ENCODE data around the gene IER5L.

Gene IER5L

DNA sequence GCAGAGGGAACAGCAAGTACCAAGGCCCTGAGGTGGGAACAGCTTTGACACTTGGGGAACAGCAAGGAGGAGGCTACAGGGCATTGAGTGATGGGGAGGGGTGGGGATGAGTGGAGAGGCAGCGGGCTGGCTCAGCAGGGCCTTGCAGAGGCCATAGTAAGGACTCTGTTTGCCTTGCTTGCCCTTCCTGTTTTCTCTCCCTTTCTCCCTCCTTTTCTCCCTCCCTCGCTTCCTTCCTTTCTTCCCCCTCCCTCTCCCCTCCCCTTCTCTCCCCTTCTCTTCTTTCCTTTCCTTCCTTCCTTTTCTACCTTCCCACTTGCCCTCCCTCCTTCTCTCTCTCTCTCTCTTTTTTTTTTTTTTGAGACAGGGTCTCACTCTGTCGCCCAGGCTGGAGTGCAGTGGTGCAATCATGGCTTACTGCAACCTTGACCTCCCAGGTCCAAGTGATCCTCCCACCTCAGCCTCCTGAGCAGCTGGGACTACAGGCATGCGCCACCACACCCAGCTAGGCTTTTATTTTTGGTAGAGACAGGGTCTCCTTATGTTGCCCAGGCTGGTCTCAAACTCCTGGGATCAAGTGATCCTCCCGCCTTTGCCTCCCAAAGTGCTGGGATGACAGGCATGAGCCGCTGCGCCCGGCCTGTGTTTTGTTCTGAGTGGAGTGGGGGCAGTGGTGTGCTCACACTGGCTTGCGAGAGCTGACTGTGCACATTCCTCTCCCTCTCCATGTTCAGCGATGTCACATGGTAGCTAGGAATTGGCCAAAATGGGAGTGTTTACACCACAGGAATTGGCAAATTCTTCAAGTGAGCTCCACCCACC is 17.1 kb downstream of the IER5L start:
- DNase-seq, result no peak

DNA sequence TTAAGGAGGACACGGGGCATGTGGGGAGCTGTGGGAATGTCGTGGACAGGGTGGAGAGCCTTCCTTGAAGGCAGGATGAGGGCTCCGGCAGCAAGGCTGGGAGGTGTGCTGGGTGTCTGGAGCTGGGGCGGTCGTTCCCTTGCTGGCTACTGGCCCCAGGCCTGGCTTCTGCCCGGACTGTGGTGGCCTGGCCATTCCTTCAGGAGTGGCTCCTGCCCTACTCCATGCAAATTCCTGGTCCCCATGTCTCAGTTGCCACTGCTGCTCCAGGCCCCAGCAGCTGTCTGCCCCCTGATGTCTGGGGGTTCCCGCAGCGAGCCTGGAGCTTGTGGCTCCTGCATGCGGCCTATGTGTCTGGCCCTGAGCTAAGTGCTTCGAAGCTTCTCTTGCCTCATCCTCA is 21.9 kb downstream of the IER5L start:
- DNase-seq, result no peak

DNA sequence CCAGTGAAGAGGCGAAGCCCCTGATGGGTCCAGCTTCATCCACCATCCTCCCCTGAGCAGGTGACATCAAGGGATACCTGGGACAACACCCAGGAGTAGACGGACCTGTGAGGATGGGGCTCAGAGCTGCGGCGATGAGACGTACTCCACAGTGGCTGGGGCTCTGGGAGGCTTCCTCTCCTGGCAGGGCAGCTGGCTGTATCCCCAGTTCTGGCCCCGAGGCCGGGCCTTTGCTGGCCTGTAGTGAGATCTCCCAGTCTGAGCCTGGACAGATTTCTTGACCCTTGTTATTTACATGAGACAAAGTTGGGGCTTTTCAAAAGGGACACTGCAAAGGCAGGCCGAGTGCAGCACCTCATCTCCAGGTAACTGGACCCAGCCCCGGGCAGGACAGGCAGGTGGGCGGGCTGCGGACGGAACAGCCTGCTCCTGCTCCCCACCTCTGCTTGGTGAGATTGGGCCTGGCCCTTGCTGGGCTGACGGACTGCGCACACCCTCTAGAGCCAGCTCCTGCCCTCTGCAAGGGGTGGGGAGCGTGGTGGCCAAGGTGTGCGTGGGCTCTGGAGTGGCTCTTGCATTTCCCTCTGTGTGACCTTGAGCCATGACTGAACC is 23.1 kb downstream of the IER5L start:
- DNase-seq, result no peak

DNA sequence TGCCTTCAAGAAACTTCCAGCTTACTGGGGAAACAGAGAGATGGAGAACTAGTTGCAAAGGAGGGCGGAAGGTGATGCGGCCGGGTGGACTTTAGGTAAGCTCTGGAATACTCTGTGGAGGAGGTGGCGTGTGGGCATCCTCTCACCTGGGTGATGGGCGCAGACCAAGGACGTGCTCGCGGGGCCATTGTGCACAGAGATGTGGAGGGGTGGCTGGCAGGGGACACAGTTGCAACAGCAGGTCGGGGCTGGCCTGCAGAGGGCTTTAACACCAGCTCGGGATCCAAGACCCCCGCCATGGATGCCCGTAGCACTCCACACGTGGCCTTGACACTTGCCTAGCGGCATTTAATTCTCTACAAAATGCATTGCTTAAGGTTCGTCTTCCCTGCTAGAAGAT is 26.6 kb downstream of the IER5L start:
- DNase-seq, result no peak

DNA sequence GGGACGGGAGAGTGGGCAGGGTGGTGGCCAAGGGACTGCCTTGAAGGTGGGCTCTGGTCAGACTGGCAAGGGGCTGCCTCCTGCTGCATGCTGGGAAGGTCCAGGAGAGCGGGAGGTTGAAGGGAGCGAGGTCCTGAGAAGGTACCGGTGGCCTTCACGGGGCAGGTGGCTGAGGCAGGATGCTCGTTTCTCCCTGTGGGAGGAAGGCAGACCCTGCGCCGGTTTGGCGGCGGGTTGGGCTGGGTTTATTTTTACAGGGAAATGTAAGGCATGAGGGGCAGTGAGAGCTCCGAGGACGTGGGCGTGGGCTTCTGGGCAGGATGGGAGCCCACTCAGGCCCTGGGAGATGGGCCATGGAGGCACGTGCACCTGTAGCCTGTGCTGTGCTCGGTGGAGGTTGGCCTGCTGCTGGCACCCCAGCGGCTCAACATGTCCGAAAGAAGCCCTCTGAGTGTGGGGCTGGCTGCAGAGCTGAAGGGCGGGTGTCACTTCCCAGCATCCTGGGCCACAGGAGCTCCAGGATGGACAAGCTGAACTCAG is 27.3 kb downstream of the IER5L start:
- DNase-seq, result no peak

DNA sequence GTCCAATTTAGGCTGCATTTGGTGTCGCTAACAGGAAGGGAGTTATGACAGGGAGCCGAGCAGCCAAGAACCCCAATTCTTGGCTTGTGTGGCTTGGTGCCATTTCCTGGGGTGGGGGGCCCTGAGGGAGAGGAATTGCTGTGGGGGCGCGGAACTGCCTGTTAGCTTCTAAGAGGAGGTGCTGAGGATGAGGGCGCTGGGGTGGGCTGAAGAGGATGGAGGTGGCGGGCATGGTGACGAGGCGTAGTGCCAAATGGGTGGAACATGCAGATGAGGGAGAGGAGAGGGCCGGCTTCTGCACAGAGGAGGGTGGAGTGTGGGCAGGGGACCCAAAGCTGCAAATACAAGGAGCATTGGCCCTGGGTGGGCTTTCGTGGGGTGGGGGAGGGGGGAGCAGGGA is 27.9 kb downstream of the IER5L start:
- no peak for DNase-seq

DNA sequence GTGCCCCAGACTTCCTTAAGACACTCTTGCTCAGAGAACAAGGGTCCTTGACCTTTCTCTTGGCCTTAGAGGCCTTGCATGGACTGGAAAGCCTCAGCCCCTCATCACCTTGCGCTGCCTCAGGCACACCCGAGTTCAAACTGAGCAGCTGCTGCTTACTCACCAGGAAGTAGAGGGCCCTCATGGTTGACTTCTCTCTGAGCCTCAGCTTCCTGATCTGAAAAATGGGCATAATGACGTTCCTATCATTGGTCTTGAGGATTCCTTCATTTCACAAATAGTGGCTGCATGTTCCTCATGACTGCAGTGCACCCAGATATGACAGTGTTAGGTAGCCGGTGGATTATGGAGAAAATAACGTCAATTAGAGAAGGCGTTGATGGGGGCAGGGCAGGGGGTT is 28.6 kb downstream of the IER5L start:
- DNase-seq, result no peak

DNA sequence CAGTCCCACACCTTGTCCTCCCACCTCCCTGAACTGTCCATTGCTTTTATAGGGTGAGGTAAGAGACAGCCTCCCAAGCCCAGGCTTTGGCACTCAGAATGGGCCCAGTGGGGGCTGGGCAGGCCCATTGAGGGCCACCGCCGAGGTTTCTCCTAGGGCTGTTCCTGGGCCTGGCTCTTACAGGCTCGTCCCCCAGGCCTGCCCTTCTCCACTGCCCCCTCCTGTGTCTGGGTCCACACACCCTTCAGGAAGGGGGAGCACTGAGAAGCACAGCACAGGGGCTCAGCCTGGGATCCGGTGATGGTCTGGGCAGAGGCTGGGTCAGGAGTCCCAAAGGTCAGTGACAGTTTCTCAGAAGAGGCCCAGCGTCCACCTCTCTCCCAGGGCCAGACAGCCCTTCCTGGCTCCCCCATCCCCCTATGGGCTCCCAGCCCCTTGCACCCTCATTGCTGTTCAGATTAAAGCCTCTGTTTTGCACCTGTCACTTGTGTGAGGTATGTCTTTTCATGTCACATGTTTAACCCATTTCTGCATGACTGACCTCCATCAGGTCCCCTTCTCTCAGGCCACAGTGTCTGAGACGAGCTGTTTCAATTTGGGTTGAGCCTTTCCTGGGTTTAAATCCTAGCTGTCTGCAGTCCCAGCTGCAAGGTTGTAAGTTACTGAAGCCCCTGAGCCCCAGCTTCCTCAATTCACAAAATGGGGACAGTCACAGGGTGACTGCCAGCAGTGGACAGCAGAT is 29.4 kb downstream of the IER5L start:
- DNase-seq, result no peak

DNA sequence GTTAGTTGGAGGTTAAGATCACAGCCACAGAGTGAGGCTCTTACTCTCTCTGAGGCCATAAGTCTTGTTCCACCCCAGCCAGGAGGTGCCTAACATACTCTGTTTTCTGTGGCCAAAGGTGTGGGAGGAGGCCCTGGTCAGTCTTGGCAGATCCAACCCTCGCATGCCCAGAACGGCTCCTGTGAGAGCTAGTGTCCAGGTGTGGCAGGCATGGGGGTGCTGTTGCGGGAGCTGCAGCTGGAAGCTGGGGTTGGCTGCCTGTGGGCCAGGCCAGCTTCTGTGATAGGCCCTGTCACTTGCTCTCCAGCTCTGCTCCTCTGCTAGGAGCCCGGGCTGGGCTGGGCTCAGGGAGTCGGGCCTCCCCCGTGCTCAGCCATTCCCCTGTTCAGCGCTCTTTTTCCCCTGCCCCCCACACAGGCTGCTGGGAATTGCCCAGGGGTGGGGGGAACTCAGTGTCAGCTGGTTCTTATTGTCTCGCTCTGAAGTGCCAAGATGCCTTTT is 31.6 kb downstream of the IER5L start:
- DNase-seq, result no peak

DNA sequence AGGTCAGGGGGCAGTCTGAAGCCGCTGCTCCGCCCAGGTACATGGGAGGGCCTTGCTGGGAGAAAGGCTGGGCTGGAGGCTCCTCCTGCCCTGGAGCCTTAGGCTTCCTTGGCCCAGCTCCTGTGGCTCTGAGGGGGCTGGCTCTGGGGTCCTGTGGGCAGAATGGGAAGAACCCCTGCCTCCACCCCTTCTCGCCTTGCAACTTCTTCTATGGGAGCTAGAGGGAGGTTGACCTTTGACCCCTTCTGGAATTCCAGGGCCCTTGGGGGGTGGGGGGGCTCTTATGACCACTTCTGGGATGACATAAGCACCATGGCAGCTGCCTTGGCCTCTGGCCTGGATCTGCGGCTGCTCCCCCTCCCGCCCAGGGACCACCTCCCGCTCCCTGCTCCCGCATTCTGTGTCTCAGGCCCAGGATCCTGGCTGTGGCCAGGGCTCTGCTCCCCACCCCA is 32.2 kb downstream of the IER5L start:
- DNase-seq, result no peak

DNA sequence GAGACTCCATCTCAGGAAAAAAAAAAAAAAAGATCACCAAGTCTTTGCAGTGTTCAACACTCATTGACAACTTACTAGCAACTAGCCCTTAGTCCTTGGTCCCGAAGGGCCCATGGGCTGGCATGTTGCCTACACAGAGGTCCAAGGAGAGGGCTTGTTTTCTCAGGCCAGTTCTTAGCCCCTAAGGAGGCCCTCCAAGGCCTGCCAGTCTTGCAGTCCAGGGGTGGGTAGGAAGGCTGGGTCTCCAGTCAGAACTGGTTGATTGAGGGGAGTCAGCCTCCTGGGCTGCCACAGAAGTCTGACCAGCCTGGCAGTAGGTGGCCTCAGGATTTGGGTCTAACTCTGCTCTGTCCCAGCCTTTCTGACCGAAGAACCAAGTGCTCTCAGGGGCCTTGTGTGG is 32.7 kb downstream of the IER5L start:
- no peak for DNase-seq

DNA sequence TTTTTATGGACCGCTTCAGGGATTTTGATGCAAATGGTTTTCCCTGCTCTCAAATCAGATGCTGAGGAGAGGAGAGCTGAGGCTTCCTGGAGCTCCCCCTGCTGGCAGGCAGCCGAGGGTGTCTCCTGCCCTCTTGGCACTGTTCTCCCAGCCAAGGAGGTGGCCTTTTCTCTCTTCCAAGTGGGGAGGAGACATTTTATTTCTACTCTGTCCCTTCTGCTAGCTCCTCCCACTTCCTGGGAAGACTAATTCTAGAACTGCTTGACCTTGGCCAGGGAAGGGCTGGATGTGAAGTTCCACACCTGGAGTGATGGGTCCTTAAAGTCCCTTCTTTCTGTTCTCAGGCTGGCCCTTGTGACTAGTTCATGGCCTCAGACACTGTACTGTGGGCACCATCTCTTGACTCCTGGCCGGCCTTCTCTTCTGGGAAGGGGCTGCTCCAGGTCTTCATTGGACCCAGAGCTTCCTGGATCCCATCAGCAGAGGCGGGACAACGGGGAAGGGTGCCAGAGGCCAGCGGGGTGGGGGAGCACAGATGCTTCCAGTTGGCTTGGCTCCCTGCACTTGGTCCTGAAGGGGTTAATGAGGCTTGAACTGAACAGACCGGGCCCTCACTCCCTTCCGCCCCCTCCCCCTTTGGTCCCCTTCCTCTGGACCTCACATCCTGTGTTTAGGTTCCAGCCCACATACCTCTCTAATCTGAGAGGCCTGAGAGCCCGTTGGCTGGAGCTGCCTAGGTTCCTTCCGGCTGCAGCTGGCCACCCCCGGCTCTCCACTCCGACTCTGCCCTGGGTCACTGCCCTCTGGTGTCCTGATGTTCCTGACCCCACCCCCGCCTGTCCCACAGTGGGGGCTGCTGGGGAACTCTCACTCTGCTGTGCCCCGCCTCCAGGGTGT is 34.8 kb downstream of the IER5L start:
- DNase-seq, result peak; percentile 96

DNA sequence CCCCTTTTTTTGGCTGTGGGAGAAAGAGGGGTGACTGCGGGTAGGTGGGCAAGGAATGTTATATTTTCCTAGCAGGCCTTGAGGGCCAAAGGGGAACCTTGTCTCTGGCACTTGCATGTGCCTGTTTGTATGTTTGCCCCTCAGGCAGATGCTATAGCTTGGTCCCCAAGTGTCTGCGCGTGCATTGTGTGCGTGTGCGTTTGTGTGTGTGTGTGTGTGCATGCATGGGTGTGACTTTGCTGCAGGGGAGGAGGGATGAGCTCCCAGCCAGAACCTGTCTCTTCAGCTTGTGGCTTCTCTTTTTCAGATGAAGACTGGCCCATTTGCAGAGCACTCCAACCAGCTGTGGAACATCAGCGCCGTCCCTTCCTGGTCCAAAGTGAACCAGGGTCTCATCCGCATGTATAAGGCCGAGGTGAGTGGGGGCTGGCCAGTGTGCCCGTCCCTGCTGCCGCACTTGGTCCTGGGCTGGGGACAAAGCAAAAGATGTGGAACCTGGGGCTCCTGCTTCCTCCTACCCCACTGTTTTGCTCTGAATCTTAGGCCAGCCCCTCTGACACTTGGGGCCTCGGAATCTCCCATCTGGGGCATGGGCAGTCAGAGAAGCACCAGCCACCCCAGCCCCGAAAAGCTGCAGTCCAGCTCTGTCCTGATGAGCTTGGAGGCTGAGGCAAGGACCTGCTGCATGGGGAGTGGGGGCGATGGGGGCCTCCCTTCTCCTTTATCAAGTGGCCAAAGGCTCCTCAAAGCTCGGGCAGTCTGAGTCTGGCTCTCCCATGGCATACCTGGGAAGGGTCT is 35.7 kb downstream of the IER5L start:
- no peak for DNase-seq

DNA sequence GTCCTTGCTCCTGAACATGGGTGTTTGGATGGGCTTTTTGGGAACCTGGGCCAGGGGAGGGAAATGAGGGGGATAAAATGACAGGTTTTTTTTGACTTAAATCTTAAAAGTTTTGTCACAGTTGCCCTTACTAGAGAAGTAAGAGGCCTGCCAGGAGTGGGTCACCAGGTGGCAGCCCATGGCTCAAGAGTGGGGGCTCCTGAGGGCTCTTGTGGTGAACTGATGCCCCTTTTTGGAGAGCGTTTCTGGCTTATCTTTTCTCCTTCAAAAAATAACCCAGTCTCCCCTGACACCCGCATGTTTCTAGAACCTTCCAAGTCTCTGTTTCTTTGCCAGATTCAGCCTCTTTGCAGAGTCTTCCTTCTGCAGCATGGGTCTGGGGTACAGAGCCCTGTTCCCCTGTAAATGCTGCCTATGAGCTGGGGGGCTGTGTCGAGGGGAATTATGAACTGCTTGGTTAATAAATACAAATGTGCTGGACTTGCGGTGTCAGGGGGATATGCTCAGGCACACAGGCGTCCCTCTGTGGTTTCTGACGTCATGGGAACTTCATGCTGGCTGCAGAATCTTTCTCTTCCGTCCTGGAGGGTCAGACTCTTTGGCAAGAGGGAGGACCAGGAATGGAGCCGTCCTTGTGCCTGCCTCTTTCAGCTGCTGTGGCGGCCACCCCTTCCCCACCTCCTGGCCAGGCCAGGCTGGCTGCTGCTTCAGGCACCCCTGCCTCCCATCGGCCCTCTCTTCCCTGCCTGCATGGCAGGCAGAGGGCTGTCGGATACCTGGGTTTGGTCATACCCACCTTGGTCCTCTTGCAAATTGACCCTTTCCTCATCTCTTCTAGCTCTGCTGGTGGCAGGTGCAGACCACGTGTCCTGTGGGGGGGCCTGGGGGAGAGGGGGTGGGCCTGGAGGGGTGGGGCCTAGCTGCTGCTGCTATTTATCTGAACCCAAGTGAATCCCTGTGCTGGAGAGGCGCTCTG is 36.7 kb downstream of the IER5L start:
- DNase-seq, result no peak

DNA sequence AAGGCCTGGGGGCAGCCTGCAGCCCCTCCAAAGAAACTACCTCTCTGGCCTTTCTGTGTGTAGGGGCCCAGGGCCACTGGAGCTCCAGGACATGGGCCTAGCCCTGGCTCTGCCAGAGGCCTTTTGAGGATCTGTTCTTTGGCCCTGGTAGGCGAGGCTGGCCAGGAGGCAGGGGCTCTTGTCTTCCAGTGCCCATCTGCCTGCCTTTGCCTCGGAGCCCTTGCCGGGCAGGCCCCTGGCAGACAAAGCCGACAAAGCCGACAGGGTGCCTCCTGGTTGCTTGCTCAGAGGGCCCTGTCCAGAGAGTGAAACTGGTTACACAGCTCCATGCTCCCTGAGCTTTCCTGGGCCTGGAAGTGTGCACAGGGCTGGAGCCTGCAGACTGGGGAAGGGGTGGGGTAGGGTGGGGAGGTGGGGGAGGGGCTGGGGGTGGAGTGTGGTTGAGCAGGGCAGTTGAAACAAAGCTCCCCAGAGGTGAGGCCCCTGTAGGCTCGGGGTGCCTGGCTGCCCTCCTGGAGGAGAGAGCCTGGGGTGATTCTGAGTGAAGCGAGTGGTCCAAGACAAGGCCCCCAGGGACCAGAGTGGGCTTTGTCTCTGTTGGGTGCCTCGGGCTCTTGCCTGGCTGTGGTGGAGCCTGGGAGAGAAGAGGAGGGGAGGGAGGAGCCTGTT is 37.5 kb downstream of the IER5L start:
- DNase-seq, result no peak

DNA sequence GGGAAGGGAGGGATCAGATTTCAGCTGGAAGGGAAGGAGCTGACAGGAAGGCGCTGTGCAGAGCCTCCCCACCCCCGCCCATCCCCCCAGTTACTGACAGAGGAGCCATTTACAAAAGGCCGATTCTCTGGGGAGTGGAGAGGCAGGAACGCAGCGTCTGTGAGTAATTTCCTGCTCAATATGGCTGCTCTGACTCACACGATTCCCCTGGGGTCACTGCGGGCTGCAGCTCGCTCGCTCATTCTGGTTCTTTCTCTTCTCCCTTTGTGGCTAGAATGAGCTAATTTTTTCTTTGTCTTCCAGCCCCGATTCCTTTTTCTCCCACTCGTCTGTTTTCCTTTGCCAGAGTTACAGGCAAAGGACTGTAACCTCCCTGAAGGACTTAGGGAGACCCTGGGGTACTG is 38.1 kb downstream of the IER5L start:
- DNase-seq, result peak; percentile 88

DNA sequence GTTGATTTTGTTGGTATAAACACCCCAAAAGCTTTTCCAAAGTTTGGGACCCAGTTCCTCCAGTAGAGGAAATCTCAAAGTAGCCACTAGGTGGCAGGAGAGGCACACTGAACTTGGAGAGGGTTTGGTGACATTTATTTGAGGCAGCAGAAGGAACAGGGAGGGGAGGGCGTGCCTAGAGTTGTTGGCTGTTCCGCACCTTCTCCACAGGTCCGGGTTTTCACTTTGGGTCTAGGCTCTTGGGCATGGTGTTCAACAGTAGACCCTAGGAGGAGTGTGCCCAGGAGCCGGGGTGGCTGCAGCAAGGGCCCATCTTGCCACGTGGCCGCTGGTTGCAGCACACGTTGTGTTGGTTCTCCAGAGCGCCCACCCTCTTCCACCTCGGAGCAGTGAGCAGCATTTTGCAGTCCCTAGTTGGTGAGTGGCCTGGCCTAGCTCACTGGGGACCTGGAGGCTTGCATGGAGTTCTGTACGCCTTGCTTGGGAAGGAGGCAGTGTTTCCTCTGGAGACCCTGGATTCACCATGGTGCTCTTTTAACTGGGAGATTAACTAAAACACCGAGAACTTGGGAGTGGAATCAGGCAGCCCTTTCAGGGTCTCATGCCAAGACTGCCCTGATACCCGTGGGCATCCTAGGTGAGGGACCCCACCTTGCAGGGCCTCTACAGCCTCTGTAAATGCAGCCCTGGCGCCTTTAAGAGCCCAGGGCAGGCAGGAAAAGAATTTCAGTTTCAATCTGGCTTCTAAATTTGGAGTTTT is 38.6 kb downstream of the IER5L start:
- peak; percentile 55 for DNase-seq

DNA sequence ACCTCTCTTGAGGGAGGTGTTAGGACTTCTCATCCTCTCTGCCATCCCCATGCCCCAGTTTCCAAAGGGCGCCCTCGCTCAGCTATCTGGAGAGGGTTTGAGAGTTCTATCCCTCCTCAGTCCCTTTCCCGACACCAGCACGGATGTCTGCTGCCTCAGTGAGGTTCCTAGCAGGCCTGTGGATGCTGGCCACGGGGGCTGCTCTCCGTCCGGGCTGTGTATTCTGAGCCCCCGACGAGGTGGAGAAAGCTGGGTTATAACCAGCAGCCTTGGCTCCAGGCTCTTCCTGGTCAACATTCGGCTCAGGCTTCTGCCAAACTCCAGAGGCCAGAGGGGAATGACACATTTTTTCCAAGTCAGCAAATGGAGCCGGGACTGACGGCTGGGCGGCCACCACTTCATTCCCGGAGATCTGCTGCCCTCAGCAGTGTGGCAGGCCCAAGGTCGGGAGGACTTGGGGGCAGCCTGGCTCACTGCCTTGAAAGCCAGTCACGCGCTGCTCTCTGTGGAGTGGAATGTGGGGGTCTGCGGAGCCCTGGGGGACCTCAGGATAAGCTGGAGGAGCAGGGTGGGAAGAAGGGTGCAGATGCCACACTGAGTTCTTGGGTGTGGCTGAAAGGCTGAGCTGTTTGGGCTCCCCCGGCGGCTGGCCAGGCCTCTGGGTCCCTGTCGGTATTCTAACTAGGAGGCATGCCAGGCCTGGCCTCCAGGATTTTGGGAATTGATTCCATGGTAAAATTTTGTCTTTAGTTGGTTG is 39.4 kb downstream of the IER5L start:
- DNase-seq, result no peak
